Trophoblast cell (in vitro differentiated cells and primary cell): ENCODE measurements around the gene RCAN2.

Source experiments
- DNase-seq, 2 donors: peaks; one replicate each; pipeline ENCODE4 v3.0.0-alpha.2; 2016
- H2AFZ ChIP-seq: 2 replicates; pipeline ENCODE4 v1.6.1; 2013; ENCODE audit warnings: low read length, moderate library complexity, mild to moderate bottlenecking; ENCODE audit not compliant: insufficient read depth, poor library complexity
- H2AK5ac ChIP-seq: 2 replicates; pipeline ENCODE4 v1.6.1; 2013; ENCODE audit warnings: mild to moderate bottlenecking, low read length
- H2BK120ac ChIP-seq: 2 replicates; pipeline ENCODE4 v1.6.1; 2013; ENCODE audit warnings: low read length, mild to moderate bottlenecking, moderate library complexity; ENCODE audit not compliant: insufficient read depth, poor library complexity
- H2BK12ac ChIP-seq: 2 replicates; pipeline ENCODE4 v1.6.1; 2013; ENCODE audit warnings: mild to moderate bottlenecking, low read length, moderate library complexity
- H2BK5ac ChIP-seq: 2 replicates; pipeline ENCODE4 v1.6.1; 2013; ENCODE audit warnings: low read length, low read depth, moderate library complexity, mild to moderate bottlenecking; ENCODE audit not compliant: poor library complexity
- H3K14ac ChIP-seq: 2 replicates; pipeline ENCODE4 v1.6.1; 2013; ENCODE audit warnings: mild to moderate bottlenecking, low read length
- H3K18ac ChIP-seq: 2 replicates; pipeline ENCODE4 v1.6.1; 2013; ENCODE audit warnings: mild to moderate bottlenecking, low read length
- H3K23ac ChIP-seq: 2 replicates; pipeline ENCODE4 v1.6.1; 2013; ENCODE audit warnings: low read length
- H3K27ac ChIP-seq: 2 replicates; pipeline ENCODE4 v1.5.1; 2013; ENCODE audit warnings: low read depth, mild to moderate bottlenecking, inconsistent platforms, low read length, moderate library complexity
- H3K27me3 ChIP-seq: 2 replicates; pipeline ENCODE4 v1.6.1; 2013; ENCODE audit warnings: inconsistent platforms, mild to moderate bottlenecking, low read length, moderate library complexity; ENCODE audit not compliant: insufficient read depth
- H3K36me3 ChIP-seq, 2 experiments: 1 replicate in 1 of 2; 2 replicates in 1 of 2; pipeline ENCODE4 v1.6.1; 2013; ENCODE audit warnings: low read length in 2 of 2, mild to moderate bottlenecking in 2 of 2, moderate library complexity in 1 of 2; ENCODE audit not compliant: insufficient read depth in 2 of 2, control insufficient read depth in 1 of 2
- H3K4ac ChIP-seq: 2 replicates; pipeline ENCODE4 v1.6.1; 2013; ENCODE audit warnings: low read depth, mild to moderate bottlenecking, low read length, moderate library complexity
- H3K4me1 ChIP-seq, 2 experiments: 1 replicate in 1 of 2; 2 replicates in 1 of 2; pipeline ENCODE4 v1.6.1; 2013; ENCODE audit warnings: low read length in 2 of 2, mild to moderate bottlenecking in 2 of 2, moderate library complexity in 1 of 2; ENCODE audit not compliant: insufficient read depth in 2 of 2, control insufficient read depth in 1 of 2
- H3K4me2 ChIP-seq: 2 replicates; pipeline ENCODE4 v1.6.1; 2013; ENCODE audit warnings: inconsistent platforms, mild to moderate bottlenecking, low read length, moderate library complexity
- H3K4me3 ChIP-seq: 2 replicates; pipeline ENCODE4 v1.5.1; 2013; ENCODE audit warnings: mild to moderate bottlenecking, low read depth, low read length, inconsistent platforms
- H3K79me1 ChIP-seq: one replicate; pipeline ENCODE4 v1.6.1; 2013; ENCODE audit warnings: low read length
- H3K79me2 ChIP-seq: 2 replicates; pipeline ENCODE4 v1.6.1; 2013; ENCODE audit warnings: low read length, mild to moderate bottlenecking; ENCODE audit not compliant: control insufficient read depth, insufficient read depth, poor library complexity
- H3K9ac ChIP-seq: 2 replicates; pipeline ENCODE4 v1.6.1; 2013; ENCODE audit warnings: mild to moderate bottlenecking, low read length
- H3K9me3 ChIP-seq: 2 replicates; pipeline ENCODE4 v1.6.1; 2013; ENCODE audit warnings: low read depth, mild to moderate bottlenecking, control low read depth, inconsistent platforms, low read length; ENCODE audit not compliant: insufficient read depth
- H4K12ac ChIP-seq: 2 replicates; pipeline ENCODE4 v1.6.1; 2013; ENCODE audit warnings: low read depth, mild to moderate bottlenecking, low read length, moderate library complexity
- H4K8ac ChIP-seq: 2 replicates; pipeline ENCODE4 v1.6.1; 2013; ENCODE audit warnings: low read depth, mild to moderate bottlenecking, low read length, moderate library complexity
- H4K91ac ChIP-seq: one replicate; pipeline ENCODE4 v1.6.1; 2013; ENCODE audit warnings: low read depth, mild to moderate bottlenecking, low read length, moderate library complexity
- WGBS: extraction: QIAGEN DNeasy Blood & Tissue Kit; methylation state at CpG from one replicate; pipeline ENCODE4 v1.1.7; 2013; ENCODE audit warnings: missing lambda C conversion rate; ENCODE audit not compliant: insufficient read length, insufficient coverage; ENCODE audit errors: extremely low coverage; 5-methylcytosine and 5-hydroxymethylcytosine counted together

Gene RCAN2

DNA sequence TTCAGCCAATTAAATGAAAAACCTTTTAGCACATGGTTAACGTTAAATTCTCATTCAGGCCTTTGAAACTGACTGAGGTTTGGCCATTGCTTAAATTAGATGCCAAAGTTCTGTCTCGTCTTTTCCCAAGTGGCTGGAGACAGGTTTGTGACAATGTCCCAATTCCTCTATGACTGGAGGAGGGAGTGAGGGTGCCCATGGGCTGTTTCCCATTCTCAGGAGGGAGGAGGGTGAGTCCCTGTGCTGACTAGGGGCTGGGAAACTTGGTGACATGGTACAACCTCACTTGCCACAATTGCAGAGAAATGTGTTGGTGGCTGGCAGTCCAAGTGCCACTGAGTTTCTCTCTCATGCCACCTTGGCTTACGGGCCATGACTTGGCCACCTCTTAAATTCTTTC lies 256.5 kb downstream of the RCAN2 start:
- DNase-seq: no peak
- no peak overlapping the region for H3K4ac ChIP-seq
- no CpG with 5 or more reads among the region's 3 CpGs for WGBS

DNA sequence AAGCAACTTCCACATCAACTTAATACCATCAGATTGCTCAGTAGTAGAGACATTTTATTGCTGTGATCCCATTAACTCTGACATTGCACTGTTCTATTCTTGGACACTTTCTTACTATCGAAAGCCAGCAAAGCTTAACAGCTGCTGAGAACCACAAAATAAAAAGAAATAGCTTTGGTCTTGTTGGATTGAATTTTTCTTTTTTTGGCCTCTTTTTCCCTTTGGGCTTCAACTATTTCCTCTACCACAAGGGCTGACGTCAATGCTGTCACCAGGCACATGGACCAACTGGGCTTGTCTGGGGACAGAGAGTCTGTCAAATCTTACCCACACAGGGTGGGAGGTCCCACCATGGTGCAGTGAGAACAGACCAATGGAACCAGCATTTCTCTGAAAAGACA lies 257.1 kb downstream of the RCAN2 start:
- H4K91ac ChIP-seq: no peak overlapping the region
- no peak overlapping the region for H2BK12ac ChIP-seq
- H2AK5ac ChIP-seq: no peak overlapping the region
- no peak for DNase-seq
- no peak overlapping the region for H4K8ac ChIP-seq
- peaks cover 0 to 3% of the 10 kb centered on the region in 2 experiments for H3K36me3 ChIP-seq
- H3K4me2 ChIP-seq: no peak overlapping the region
- no peak overlapping the region for H3K4ac ChIP-seq
- no peak overlapping the region for H2AFZ ChIP-seq
- H3K23ac ChIP-seq: no peak overlapping the region
- H3K27me3 ChIP-seq: no peaks in the 10 kb centered on the region
- no CpG with 5 or more reads among the region's 2 CpGs for WGBS
- H3K4me1 ChIP-seq: no peaks in the 10 kb centered on the region
- H3K14ac ChIP-seq: no peak overlapping the region
- no peak overlapping the region for H3K9ac ChIP-seq
- H3K18ac ChIP-seq: no peak overlapping the region
- no peak overlapping the region for H3K4me3 ChIP-seq
- H2BK5ac ChIP-seq: no peak overlapping the region
- H3K9me3 ChIP-seq: peaks cover 6% of the 10 kb centered on the region
- no peaks in the 10 kb centered on the region for H3K79me2 ChIP-seq
- H4K12ac ChIP-seq: no peak overlapping the region
- H2BK120ac ChIP-seq: no peak overlapping the region
- H3K79me1 ChIP-seq: no peaks in the 10 kb centered on the region
- no peak overlapping the region for H3K27ac ChIP-seq

More for the DNA sequence above, 256.5 kb downstream of the RCAN2 start:
- H2AK5ac ChIP-seq: no peak overlapping the region
- H3K36me3 ChIP-seq: peaks cover 0 to 3% of the 10 kb centered on the region in 2 experiments
- no peaks in the 10 kb centered on the region for H3K79me1 ChIP-seq
- H2BK5ac ChIP-seq: no peak overlapping the region
- H4K91ac ChIP-seq: no peak overlapping the region
- no peak overlapping the region for H2AFZ ChIP-seq
- H3K4me2 ChIP-seq: no peak overlapping the region
- H3K27ac ChIP-seq: no peak overlapping the region
- no peak overlapping the region for H3K14ac ChIP-seq
- H3K18ac ChIP-seq: no peak overlapping the region
- H4K8ac ChIP-seq: no peak overlapping the region
- H4K12ac ChIP-seq: no peak overlapping the region
- no peak overlapping the region for H2BK120ac ChIP-seq
- H3K27me3 ChIP-seq: no peaks in the 10 kb centered on the region
- H3K4me3 ChIP-seq: no peak overlapping the region
- no peak overlapping the region for H2BK12ac ChIP-seq
- H3K9me3 ChIP-seq: peaks cover 6% of the 10 kb centered on the region
- no peak overlapping the region for H3K23ac ChIP-seq
- H3K4me1 ChIP-seq: no peaks in the 10 kb centered on the region
- H3K79me2 ChIP-seq: no peaks in the 10 kb centered on the region
- no peak overlapping the region for H3K9ac ChIP-seq

DNA sequence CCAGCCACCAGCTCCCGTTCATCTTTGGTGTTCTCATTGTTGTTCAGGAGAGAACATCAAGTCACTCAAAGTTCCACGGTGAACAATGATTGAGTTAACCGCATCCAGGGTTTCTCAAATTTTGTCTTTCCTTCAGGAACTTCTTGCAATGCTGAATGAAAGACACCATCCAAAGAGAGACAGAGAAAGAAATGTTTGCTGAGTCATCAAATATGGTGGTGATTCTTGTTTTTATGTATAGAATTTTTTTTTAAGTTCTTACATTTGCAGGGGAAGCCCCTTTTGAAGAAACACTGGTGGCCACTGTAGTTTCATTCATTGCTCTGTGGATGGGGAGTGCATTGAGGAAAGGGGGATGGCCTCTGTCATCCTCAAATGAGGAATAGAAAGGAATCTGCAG lies 258.1 kb downstream of the RCAN2 start:
- Histone ChIP-seq H4K91ac (no peak overlapping the region), H2BK12ac (no peak overlapping the region), H3K4me3 (no peak overlapping the region), H2BK5ac (no peak overlapping the region), H2AK5ac (no peak overlapping the region), H2AFZ (no peak overlapping the region), H3K4ac (no peak overlapping the region), H3K79me1 (no peaks in the 10 kb centered on the region), H3K14ac (no peak overlapping the region), H3K27ac (no peak overlapping the region), H3K4me1 (no peaks in the 10 kb centered on the region), H3K79me2 (no peaks in the 10 kb centered on the region), H2BK120ac (no peak overlapping the region), H4K12ac (no peak overlapping the region), H3K18ac (no peak overlapping the region), H3K9ac (no peak overlapping the region), H3K9me3 (peaks cover 6% of the 10 kb centered on the region), H4K8ac (no peak overlapping the region), H3K23ac (no peak overlapping the region), H3K4me2 (no peak overlapping the region), H3K36me3 (peaks cover 0 to 3% of the 10 kb centered on the region in 2 experiments), H3K27me3 (no peaks in the 10 kb centered on the region)
- no peak for DNase-seq
- WGBS: no CpG with 5 or more reads among the region's 3 CpGs

DNA sequence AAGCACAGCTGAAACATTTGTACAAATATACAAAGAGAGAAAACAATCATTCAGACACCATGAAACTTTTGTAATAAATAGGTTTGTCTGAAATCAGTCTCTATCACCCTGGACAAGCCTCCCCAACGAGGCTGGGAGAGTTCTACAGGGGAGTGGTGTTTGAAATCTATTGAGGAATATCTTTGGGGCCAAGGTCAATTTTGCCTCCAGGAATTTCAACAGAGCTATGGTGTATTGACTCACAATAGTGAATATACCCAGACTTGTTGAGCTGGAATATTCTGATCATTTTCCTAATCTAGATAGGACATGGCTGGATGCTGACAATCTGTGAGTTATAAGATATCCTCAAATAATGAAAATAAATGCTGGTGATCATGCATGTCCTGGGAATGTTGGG lies 269.0 kb downstream of the RCAN2 start:
- no peak overlapping the region for H4K8ac ChIP-seq
- H3K4me1 ChIP-seq: no peaks in the 10 kb centered on the region
- no peak overlapping the region for H2AFZ ChIP-seq
- no peak overlapping the region for H4K12ac ChIP-seq
- H3K4me2 ChIP-seq: no peak overlapping the region
- no peak overlapping the region for H3K27ac ChIP-seq
- no peaks in the 10 kb centered on the region for H3K79me2 ChIP-seq
- H3K9ac ChIP-seq: no peak overlapping the region
- H4K91ac ChIP-seq: no peak overlapping the region
- no peak overlapping the region for H2BK5ac ChIP-seq
- H3K79me1 ChIP-seq: no peaks in the 10 kb centered on the region
- H3K4ac ChIP-seq: no peak overlapping the region
- no peaks in the 10 kb centered on the region for H3K9me3 ChIP-seq
- WGBS: no CpG with 5 or more reads among the region's 1 CpG
- H3K4me3 ChIP-seq: no peak overlapping the region
- H2BK120ac ChIP-seq: no peak overlapping the region
- no peak overlapping the region for H3K14ac ChIP-seq
- no peak overlapping the region for H3K18ac ChIP-seq
- H3K23ac ChIP-seq: no peak overlapping the region
- no peaks in the 10 kb centered on the region for H3K36me3 ChIP-seq
- H3K27me3 ChIP-seq: no peaks in the 10 kb centered on the region
- H2AK5ac ChIP-seq: no peak overlapping the region
- no peak for DNase-seq
- no peak overlapping the region for H2BK12ac ChIP-seq
